ENCODE data around the gene DEPDC1B.
"Not testable (repeated sequence)": the region's sequence is repeated elsewhere in the genome, so short reads cannot be mapped to it uniquely, and the experiment has no call there.

DEPDC1B gene

GRCh38 chr5:60740322-60740721 is 40.4 kb upstream of the DEPDC1B start:
- H2AFZ ChIP-seq (ENCODE audit: low read length) = no peak overlapping the region
- H4K20me1 ChIP-seq (ENCODE audit: insufficient read depth, low read length, poor library complexity, severe bottlenecking) = no peaks in the 10 kb centered on the region
- no peaks in the 10 kb centered on the region for H3K79me2 ChIP-seq (ENCODE audit: insufficient read depth, low read length)
- no peaks in the 10 kb centered on the region for H3K9me3 ChIP-seq (ENCODE audit: insufficient read depth, low read depth, low read length)
- no peaks in the 10 kb centered on the region for H3K9me2 ChIP-seq (replicated peaks; ENCODE audit: low read depth, low read length)
- no peak overlapping the region for H3K4me3 ChIP-seq (ENCODE audit: low read length, poor library complexity, severe bottlenecking)
- TF ChIP-seq, protein P1, sequence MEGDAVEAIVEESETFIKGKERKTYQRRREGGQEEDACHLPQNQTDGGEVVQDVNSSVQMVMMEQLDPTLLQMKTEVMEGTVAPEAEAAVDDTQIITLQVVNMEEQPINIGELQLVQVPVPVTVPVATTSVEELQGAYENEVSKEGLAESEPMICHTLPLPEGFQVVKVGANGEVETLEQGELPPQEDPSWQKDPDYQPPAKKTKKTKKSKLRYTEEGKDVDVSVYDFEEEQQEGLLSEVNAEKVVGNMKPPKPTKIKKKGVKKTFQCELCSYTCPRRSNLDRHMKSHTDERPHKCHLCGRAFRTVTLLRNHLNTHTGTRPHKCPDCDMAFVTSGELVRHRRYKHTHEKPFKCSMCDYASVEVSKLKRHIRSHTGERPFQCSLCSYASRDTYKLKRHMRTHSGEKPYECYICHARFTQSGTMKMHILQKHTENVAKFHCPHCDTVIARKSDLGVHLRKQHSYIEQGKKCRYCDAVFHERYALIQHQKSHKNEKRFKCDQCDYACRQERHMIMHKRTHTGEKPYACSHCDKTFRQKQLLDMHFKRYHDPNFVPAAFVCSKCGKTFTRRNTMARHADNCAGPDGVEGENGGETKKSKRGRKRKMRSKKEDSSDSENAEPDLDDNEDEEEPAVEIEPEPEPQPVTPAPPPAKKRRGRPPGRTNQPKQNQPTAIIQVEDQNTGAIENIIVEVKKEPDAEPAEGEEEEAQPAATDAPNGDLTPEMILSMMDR (conservative IDR thresholded peaks at IDR 0.05; ENCODE audit: low read length) = no peak
- TF ChIP-seq EZH2phosphoT487 (IDR thresholded peaks at IDR 0.05; ENCODE audit: borderline replicate concordance) = no peak
- H3K36me3 ChIP-seq (ENCODE audit: insufficient read depth, low read length) = no peaks in the 10 kb centered on the region
- no peak overlapping the region for H3K4me2 ChIP-seq (ENCODE audit: low read depth, low read length, poor library complexity, severe bottlenecking)
- no peaks in the 10 kb centered on the region for H3F3A ChIP-seq (ENCODE audit: low read depth)
- H3K27me3 ChIP-seq (ENCODE audit: insufficient read depth, low read length, poor library complexity, severe bottlenecking) = no peaks in the 10 kb centered on the region
- H3K4me1 ChIP-seq (ENCODE audit: insufficient read depth, low read length, poor library complexity, severe bottlenecking) = no peaks in the 10 kb centered on the region
- no peak overlapping the region for H3K9ac ChIP-seq (ENCODE audit: low read depth, low read length, poor library complexity, severe bottlenecking)

- no peaks in the 10 kb centered on the region for H4K20me1 ChIP-seq (ENCODE audit: insufficient read depth, low read length, poor library complexity, severe bottlenecking)
- H3K36me3 ChIP-seq (ENCODE audit: insufficient read depth, low read length) = no peaks in the 10 kb centered on the region
- no peaks in the 10 kb centered on the region for H3K9me3 ChIP-seq (ENCODE audit: insufficient read depth, low read depth, low read length)
Measured at GRCh38 chr5:60738933-60739332, 39.0 kb upstream of the DEPDC1B start.

GRCh38 chr5:60738461-60738860 is 38.5 kb upstream of the DEPDC1B start:
- Histone ChIP-seq H3K9ac (ENCODE audit: low read depth, low read length, poor library complexity, severe bottlenecking) (no peak overlapping the region), H3K4me1 (ENCODE audit: insufficient read depth, low read length, poor library complexity, severe bottlenecking) (no peaks in the 10 kb centered on the region), H2AFZ (ENCODE audit: low read length) (no peak overlapping the region), H3K9me3 (ENCODE audit: insufficient read depth, low read depth, low read length) (no peaks in the 10 kb centered on the region), H3K4me2 (ENCODE audit: low read depth, low read length, poor library complexity, severe bottlenecking) (no peak overlapping the region), H3K9me2 (replicated peaks; ENCODE audit: low read depth, low read length) (no peaks in the 10 kb centered on the region), H3K79me2 (ENCODE audit: insufficient read depth, low read length) (no peaks in the 10 kb centered on the region), H3K27me3 (ENCODE audit: insufficient read depth, low read length, poor library complexity, severe bottlenecking) (no peaks in the 10 kb centered on the region), H3K4me3 (ENCODE audit: low read length, poor library complexity, severe bottlenecking) (no peak overlapping the region), H4K20me1 (ENCODE audit: insufficient read depth, low read length, poor library complexity, severe bottlenecking) (no peaks in the 10 kb centered on the region), H3F3A (ENCODE audit: low read depth) (no peaks in the 10 kb centered on the region), H3K36me3 (ENCODE audit: insufficient read depth, low read length) (no peaks in the 10 kb centered on the region)
- TF ChIP-seq, protein P1 (conservative IDR thresholded peaks at IDR 0.05; ENCODE audit: low read length) = no peak
- TF ChIP-seq EZH2phosphoT487 (IDR thresholded peaks at IDR 0.05; ENCODE audit: borderline replicate concordance) = no peak

More at GRCh38 chr5:60738933-60739332, 39.0 kb upstream of the DEPDC1B start:
- H3K9me2 ChIP-seq (replicated peaks; ENCODE audit: low read depth, low read length) = no peaks in the 10 kb centered on the region
- no peaks in the 10 kb centered on the region for H3K4me1 ChIP-seq (ENCODE audit: insufficient read depth, low read length, poor library complexity, severe bottlenecking)
- no peak overlapping the region for H3K4me2 ChIP-seq (ENCODE audit: low read depth, low read length, poor library complexity, severe bottlenecking)
- H3K9ac ChIP-seq (ENCODE audit: low read depth, low read length, poor library complexity, severe bottlenecking) = no peak overlapping the region
- no peak overlapping the region for H3K4me3 ChIP-seq (ENCODE audit: low read length, poor library complexity, severe bottlenecking)
- no peak for TF ChIP-seq EZH2phosphoT487 (IDR thresholded peaks at IDR 0.05; ENCODE audit: borderline replicate concordance)
- TF ChIP-seq, protein P1 (conservative IDR thresholded peaks at IDR 0.05; ENCODE audit: low read length) = no peak
- no peaks in the 10 kb centered on the region for H3K27me3 ChIP-seq (ENCODE audit: insufficient read depth, low read length, poor library complexity, severe bottlenecking)
- H3F3A ChIP-seq (ENCODE audit: low read depth) = no peaks in the 10 kb centered on the region
- H2AFZ ChIP-seq (ENCODE audit: low read length) = no peak overlapping the region
- no peaks in the 10 kb centered on the region for H3K79me2 ChIP-seq (ENCODE audit: insufficient read depth, low read length)

GRCh38 chr5:60730858-60731257 is 30.9 kb upstream of the DEPDC1B start:
- not testable (repeated sequence) for H4K20me1 ChIP-seq (ENCODE audit: insufficient read depth, low read length, poor library complexity, severe bottlenecking); H3K79me2 ChIP-seq (ENCODE audit: insufficient read depth, low read length); H3K4me3 ChIP-seq (ENCODE audit: low read length, poor library complexity, severe bottlenecking); H3K9me3 ChIP-seq (ENCODE audit: insufficient read depth, low read depth, low read length); H3K27me3 ChIP-seq (ENCODE audit: insufficient read depth, low read length, poor library complexity, severe bottlenecking); H3K4me2 ChIP-seq (ENCODE audit: low read depth, low read length, poor library complexity, severe bottlenecking); H3K4me1 ChIP-seq (ENCODE audit: insufficient read depth, low read length, poor library complexity, severe bottlenecking); H3K9ac ChIP-seq (ENCODE audit: low read depth, low read length, poor library complexity, severe bottlenecking); H3K36me3 ChIP-seq (ENCODE audit: insufficient read depth, low read length); H3K9me2 ChIP-seq (replicated peaks; ENCODE audit: low read depth, low read length); H2AFZ ChIP-seq (ENCODE audit: low read length); H3F3A ChIP-seq (ENCODE audit: low read depth)

Measured in Loucy (cell line).